ENCODE measurements around the gene OSBPL2.
A peak's percentile ranks its signal among the peaks of the same experiment; 100 is the strongest.

The OSBPL2 gene

GRCh38 chr20:62216636-62217566 is 21.4 kb upstream of the OSBPL2 start:
- TF ChIP-seq EZH2 (IDR thresholded peaks at IDR 0.05) = no peak
- TF ChIP-seq FOXP2 (optimal IDR thresholded peaks at IDR 0.05; ENCODE audit: control extremely low read depth, extremely low read length, insufficient read depth) = no peak
- no peak for TF ChIP-seq POLR2AphosphoS5 (IDR thresholded peaks at IDR 0.05; ENCODE audit: borderline replicate concordance, low read depth, low read length)
- no peak overlapping the region for H3K9ac ChIP-seq (ENCODE audit: insufficient read length)

GRCh38 chr20:62217913-62218773 is 20.2 kb upstream of the OSBPL2 start:
- no peak overlapping the region for H3K9ac ChIP-seq (ENCODE audit: insufficient read length)
- no peaks in the 10 kb centered on the region for H3K36me3 ChIP-seq (ENCODE audit: insufficient read depth, low read length)
- no peaks in the 10 kb centered on the region for H3K9me3 ChIP-seq (ENCODE audit: low read depth, low read length)
- TF ChIP-seq POLR2AphosphoS5 (IDR thresholded peaks at IDR 0.05; ENCODE audit: borderline replicate concordance, low read depth, low read length) = no peak
- no peak for TF ChIP-seq FOXP2 (optimal IDR thresholded peaks at IDR 0.05; ENCODE audit: control extremely low read depth, extremely low read length, insufficient read depth)
- no peak for TF ChIP-seq EZH2 (IDR thresholded peaks at IDR 0.05)
- H3K27ac ChIP-seq = no peak overlapping the region
- DNase-seq (ENCODE audit: low read depth, low spot score) = no peak
- no peak overlapping the region for H3K4me3 ChIP-seq

More at GRCh38 chr20:62216636-62217566, 21.4 kb upstream of the OSBPL2 start:
- H3K36me3 ChIP-seq (ENCODE audit: insufficient read depth, low read length) = no peaks in the 10 kb centered on the region
- no peaks in the 10 kb centered on the region for H3K9me3 ChIP-seq (ENCODE audit: low read depth, low read length)
- no peak overlapping the region for H3K27ac ChIP-seq
- no peak for DNase-seq (ENCODE audit: low read depth, low spot score)
- no peak overlapping the region for H3K4me3 ChIP-seq

GRCh38 chr20:62219101-62219991 is 19.0 kb upstream of the OSBPL2 start:
- Histone ChIP-seq H3K4me3 (no peak overlapping the region), H3K36me3 (ENCODE audit: insufficient read depth, low read length) (no peaks in the 10 kb centered on the region), H3K9ac (ENCODE audit: insufficient read length) (no peak overlapping the region), H3K27ac (no peak overlapping the region), H3K9me3 (ENCODE audit: low read depth, low read length) (no peaks in the 10 kb centered on the region)
- TF ChIP-seq EZH2 (IDR thresholded peaks at IDR 0.05) (no peak), POLR2AphosphoS5 (IDR thresholded peaks at IDR 0.05; ENCODE audit: borderline replicate concordance, low read depth, low read length) (no peak), FOXP2 (optimal IDR thresholded peaks at IDR 0.05; ENCODE audit: control extremely low read depth, extremely low read length, insufficient read depth) (no peak)
- DNase-seq (ENCODE audit: low read depth, low spot score) = no peak

DNA sequence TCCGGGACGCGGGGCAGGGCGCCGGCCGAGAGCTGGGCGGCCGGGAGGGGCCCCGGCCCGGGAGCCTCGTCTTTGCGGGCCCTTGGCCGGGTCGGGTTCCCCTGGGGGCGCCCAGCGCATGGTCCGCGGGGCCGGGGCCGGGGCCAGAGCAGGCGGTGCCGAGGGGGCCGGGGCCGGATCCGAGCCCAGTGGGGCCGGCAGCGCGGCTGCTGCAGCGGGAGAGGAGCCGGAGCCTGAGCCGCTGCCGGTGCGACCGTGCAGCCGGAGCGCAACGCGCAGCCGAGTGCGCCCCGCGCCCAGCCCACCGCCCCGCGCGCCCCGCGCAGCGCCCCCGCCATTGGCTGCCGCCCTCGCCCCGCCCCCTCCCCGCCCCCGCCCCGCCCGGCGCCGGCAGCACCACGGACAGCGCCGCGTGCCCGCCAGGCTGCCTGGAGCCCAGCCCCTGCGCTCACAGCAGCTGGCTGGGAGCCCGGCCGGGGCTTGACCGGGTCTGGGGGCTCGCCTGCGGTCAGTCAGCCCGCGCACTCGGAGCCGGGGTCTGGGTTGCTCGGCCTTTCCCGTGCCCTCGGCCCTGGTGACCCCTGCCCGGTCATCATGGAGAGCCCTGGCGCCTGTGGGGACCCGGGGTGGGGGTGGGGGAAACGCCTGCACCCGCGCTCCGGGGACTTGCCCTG is 18.2 kb upstream of the OSBPL2 start, which contains the start of gene HRH3:
Gene HRH3 (minus strand): TSS at position 287 of the 674 bp plus-strand sequence. CDS start 308 bp downstream, outside the sequence.
- TF ChIP-seq EZH2 (IDR thresholded peaks at IDR 0.05) (no peak), POLR2AphosphoS5 (IDR thresholded peaks at IDR 0.05; ENCODE audit: borderline replicate concordance, low read depth, low read length) (no peak), FOXP2 (optimal IDR thresholded peaks at IDR 0.05; ENCODE audit: control extremely low read depth, extremely low read length, insufficient read depth) (no peak)
- no peaks in the 10 kb centered on the region for H3K36me3 ChIP-seq (ENCODE audit: insufficient read depth, low read length)
- no peak for DNase-seq (ENCODE audit: low read depth, low spot score)
- H3K9me3 ChIP-seq (ENCODE audit: low read depth, low read length) = no peaks in the 10 kb centered on the region
- no peak within 1 kb of the TSS for H3K9ac ChIP-seq (ENCODE audit: insufficient read length)
- no peak within 1 kb of the TSS for H3K4me3 ChIP-seq
- no peak within 1 kb of the TSS for H3K27ac ChIP-seq

- H3K9ac ChIP-seq (ENCODE audit: insufficient read length) = no peak overlapping the region
- no peaks in the 10 kb centered on the region for H3K36me3 ChIP-seq (ENCODE audit: insufficient read depth, low read length)
- TF ChIP-seq FOXP2 (optimal IDR thresholded peaks at IDR 0.05; ENCODE audit: control extremely low read depth, extremely low read length, insufficient read depth) (no peak), EZH2 (IDR thresholded peaks at IDR 0.05) (peak; percentile 8), POLR2AphosphoS5 (IDR thresholded peaks at IDR 0.05; ENCODE audit: borderline replicate concordance, low read depth, low read length) (no peak)
- DNase-seq (ENCODE audit: low read depth, low spot score) = no peak
- H3K9me3 ChIP-seq (ENCODE audit: low read depth, low read length) = no peaks in the 10 kb centered on the region
- H3K4me3 ChIP-seq = no peak overlapping the region
- no peak overlapping the region for H3K27ac ChIP-seq
Observed at GRCh38 chr20:62220666-62221568, 17.4 kb upstream of the OSBPL2 start.

DNA sequence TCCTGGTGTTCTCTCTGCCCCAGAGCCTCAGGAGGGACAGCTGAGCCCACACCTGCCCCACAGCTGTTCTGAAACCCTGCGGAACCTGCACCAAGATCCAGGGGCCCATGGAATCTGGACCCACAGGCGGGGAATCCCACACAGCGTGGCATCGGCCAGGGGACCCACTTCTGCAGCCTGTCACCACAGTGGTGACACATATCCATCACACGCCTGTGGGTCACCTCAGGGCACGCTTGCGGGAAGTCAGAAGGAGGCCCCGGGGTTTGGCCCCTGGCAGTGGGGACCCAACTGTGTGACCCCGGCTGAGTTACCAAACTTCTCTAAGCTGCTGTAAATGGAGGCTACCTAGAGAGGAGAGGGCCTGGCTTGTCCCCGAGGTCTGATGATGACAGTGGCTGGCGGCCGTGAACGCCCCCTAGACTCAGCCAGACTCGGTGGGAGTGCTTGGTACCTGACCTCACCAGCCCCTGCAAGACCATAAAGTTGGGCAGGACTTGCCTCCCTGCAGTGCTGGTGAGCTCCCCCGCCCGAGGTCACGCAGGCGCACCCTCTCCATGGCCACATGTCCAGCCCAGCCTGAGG is 16.0 kb upstream of the OSBPL2 start:
- H3K36me3 ChIP-seq (ENCODE audit: insufficient read depth, low read length) = no peaks in the 10 kb centered on the region
- no peak overlapping the region for H3K4me3 ChIP-seq
- no peak for DNase-seq (ENCODE audit: low read depth, low spot score)
- TF ChIP-seq EZH2 (IDR thresholded peaks at IDR 0.05) (no peak), POLR2AphosphoS5 (IDR thresholded peaks at IDR 0.05; ENCODE audit: borderline replicate concordance, low read depth, low read length) (no peak), FOXP2 (optimal IDR thresholded peaks at IDR 0.05; ENCODE audit: control extremely low read depth, extremely low read length, insufficient read depth) (no peak)
- H3K27ac ChIP-seq = no peak overlapping the region
- no peaks in the 10 kb centered on the region for H3K9me3 ChIP-seq (ENCODE audit: low read depth, low read length)
- no peak overlapping the region for H3K9ac ChIP-seq (ENCODE audit: insufficient read length)
